Mammary epithelial cell (primary cell): ENCODE data around the gene C22orf15.

Source experiments
- CTCF ChIP-seq, 2 donors: IDR thresholded peaks in 1 of 2; conservative IDR thresholded peaks in 1 of 2; 2 replicates each; pipeline ENCODE4 v1.5.1; 2011 to 2012; ENCODE audit warnings: inconsistent platforms in 2 of 2, low read length in 2 of 2, mild to moderate bottlenecking in 2 of 2, control low read depth in 1 of 2, low read depth in 1 of 2; ENCODE audit not compliant: insufficient read depth in 1 of 2; ENCODE audit errors: extremely low read depth in 1 of 2
- EZH2 ChIP-seq: IDR thresholded peaks from 2 replicates; pipeline ENCODE4 v1.6.1; 2012; ENCODE audit warnings: low read length, inconsistent platforms, borderline replicate concordance

- TF ChIP-seq CTCF (conservative IDR thresholded peaks at IDR 0.05 in 1 of 2, IDR thresholded peaks at IDR 0.05 in 1 of 2; ENCODE audit: extremely low read depth in 1 of 2, insufficient read depth in 1 of 2, low read depth in 1 of 2, low read length in 2 of 2) = no peak
- no peak for TF ChIP-seq EZH2
These were observed 6.7 kb downstream of the C22orf15 start for GRCh38 chr22:23769321-23769965.
